Activated CD4-positive, alpha-beta T cell treated with anti-CD3 and anti-CD28 coated beads, Interleukin-2, amount 50 U/mL, for 24 hours (primary cell): ENCODE data around the gene CD99.

ENCODE experiments used
- DNase-seq, 2 donors: peaks; one replicate each; pipeline ENCODE4 v3.0.0-alpha.2; 2020; ENCODE audit warnings: low read depth in 1 of 2, low spot score in 1 of 2

Gene CD99, protein sequence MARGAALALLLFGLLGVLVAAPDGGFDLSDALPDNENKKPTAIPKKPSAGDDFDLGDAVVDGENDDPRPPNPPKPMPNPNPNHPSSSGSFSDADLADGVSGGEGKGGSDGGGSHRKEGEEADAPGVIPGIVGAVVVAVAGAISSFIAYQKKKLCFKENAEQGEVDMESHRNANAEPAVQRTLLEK

DNA sequence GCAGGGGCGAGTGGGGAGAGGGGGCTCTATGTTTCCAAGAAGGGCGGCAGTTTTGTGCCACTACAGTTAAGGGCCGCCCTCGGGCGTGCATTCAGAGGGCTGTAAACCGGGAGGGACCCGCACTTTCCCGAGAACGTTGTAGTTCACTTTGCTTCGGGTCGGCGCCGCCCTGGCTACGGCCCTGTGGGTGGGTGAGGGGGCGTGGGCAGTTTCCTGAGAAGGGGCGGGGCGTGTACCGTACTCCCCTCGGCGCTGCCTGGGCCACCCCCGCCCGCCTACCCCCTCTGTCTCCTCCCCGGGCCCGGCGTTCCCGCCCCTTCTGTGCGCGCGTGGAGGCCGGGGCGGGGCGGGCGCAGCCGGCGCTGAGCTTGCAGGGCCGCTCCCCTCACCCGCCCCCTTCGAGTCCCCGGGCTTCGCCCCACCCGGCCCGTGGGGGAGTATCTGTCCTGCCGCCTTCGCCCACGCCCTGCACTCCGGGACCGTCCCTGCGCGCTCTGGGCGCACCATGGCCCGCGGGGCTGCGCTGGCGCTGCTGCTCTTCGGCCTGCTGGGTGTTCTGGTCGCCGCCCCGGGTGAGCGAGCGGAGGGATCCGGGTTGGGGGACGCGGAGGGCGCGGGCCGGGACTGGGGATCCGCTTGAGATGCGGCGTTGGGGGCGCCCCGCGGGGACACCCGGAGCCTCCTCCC is at the start of gene CD99:
Gene CD99 (plus strand): TSS at position 440 of the 687 bp plus-strand sequence. CDS start 66 bp downstream, at position 506.
- DNase-seq = peak; percentile 74 to 76

DNA sequence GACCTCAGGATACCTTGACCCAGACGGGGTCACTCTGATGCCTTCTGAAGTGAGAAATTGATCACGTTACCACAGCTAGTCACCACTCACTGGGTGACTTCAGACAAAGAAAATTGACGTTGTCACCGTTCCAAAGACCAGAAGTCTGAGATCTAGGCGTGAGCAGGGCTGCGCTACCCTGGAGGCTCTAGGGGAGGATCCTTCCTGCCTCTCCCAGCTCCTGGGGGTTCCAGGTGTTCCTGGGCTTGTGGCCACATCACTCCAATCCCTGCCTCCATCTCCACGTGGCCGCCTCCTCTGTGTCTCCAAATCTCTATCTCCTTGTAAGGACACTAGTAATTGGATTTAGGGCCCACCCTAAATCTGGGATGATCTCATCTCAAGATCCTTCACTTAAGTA is 48.9 kb upstream of the CD99 start:
- no peak for DNase-seq

DNA sequence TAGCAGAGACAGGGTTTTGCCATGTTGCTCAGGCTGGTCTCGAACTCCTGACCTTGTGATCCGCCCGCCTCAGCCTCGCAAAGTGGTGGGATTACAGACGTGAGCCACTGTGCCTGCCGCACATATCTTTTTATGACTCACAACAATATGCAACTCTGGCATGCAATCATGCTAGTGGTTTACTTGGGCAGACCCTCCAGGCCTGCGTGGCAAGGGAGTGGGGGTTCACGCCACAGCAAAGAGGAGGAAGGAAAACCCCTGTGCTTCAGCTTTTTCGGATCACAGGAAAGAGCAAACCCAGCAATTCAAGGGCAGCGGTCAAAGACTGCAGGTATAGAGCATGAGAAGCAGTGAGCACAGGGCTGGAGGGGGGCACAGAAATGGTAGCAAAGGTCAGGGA is 48.3 kb upstream of the CD99 start:
- DNase-seq = no peak

DNA sequence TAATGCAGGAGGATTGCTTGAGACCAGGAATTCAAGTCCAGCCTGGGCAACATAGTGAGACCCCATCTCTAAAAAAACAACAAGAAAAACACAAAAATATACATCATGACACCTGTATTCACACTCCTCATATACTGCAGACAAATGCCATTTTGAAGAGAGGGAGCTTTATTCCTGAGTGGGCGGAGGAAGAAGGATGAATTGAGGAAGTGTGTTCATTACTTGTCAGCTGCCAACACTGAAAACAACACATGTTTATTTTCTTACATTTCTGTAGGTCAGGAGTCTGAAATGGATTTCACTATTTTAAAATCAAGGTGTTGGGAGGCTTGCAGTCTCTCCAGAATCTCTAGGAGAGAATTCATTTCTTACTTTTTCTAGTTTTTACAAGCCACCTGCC is 47.2 kb upstream of the CD99 start:
- no peak for DNase-seq

DNA sequence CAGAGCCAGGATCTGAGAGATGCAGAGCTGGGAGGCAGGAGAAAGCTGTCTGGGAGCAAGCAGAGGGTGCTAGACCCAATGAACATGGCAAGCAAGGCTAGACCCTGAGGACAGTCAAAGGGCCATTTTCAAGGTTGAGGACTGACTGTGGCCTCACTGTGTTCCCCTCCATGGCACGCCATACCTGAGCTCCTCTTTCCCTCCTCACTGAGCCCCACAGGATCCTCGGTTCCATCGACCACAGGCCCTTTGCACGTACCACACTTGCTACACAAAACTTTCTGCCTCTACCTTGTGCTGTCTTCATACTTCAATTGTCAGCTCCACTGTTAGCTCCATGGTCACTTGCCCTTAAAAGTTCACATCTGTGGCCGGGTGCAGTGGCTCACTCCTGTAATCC is 45.5 kb upstream of the CD99 start:
- DNase-seq = no peak

DNA sequence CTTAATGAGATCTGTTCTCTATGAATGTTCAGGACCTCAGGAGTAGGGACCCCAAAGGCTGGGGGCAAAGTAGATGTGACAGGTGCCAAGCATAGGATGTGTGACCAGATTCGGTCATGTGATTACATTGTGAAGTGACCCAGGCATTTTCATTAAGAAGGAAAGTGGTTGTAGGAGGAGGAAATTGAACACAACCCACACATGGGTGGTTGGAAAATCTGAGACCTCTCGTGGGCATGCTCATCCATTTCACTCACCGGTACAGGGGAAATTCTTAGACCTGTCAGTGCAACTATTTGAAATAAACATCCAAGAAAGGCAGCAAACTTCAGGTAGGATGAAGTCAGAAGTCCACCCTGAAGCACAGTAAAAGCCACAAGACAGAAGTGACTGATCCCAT is 43.5 kb upstream of the CD99 start:
- no peak for DNase-seq

DNA sequence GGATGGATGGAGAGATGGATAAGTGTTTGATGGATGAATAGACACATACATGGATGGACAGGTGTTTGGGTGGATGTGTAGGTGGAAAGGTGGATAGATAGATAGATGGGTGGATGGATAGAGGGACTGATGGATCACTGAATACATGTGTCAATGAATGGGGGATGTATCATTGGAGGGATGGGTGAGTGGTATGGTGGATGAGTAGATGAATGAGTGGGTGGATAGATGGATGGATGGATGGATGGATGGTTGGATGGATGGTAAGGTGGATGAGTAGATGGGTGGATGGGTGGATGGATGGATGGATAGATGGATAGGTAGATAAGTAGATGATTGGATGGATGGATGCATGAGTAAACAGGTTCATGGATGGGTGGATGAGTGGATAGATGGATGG is 41.1 kb upstream of the CD99 start:
- DNase-seq = no peak

DNA sequence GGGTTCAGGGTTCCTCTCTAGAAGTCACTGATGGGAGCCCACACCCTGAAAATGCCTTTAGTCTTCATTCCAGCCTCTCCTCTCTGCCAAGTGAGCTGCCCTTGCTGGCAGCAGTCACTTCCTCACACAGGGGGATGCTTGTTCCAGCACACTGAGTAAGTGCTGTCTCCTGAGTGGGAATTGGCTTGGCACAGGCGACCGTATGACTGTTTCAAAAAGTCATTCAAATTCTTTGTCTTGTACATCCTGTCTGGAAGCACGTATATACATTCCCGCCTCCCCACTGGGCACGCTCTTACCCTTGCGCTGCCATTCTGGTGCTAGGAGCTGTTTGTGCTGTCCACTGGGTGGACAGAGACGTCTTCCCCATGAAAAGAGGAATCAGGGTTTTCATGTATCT is 40.2 kb upstream of the CD99 start:
- no peak for DNase-seq

DNA sequence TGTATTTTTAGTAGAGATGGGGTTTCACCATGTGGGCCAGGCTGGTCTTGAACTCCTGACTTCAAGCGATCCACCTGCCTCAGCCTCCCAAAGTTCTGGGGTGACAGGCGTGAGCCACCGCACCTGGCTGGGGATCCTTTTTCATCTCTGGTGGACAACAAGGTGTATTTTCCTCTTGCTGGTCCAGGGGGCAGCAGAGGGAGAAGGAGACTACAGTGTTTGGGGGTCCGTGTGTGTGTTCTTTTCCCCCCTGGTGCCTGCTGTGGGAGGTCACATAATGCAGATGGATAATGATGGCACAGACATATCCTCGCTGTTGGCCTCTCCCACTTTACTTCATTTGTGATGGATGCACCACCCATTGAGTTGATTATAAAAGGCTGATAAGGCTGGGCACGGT is 39.0 kb upstream of the CD99 start:
- DNase-seq = no peak

DNA sequence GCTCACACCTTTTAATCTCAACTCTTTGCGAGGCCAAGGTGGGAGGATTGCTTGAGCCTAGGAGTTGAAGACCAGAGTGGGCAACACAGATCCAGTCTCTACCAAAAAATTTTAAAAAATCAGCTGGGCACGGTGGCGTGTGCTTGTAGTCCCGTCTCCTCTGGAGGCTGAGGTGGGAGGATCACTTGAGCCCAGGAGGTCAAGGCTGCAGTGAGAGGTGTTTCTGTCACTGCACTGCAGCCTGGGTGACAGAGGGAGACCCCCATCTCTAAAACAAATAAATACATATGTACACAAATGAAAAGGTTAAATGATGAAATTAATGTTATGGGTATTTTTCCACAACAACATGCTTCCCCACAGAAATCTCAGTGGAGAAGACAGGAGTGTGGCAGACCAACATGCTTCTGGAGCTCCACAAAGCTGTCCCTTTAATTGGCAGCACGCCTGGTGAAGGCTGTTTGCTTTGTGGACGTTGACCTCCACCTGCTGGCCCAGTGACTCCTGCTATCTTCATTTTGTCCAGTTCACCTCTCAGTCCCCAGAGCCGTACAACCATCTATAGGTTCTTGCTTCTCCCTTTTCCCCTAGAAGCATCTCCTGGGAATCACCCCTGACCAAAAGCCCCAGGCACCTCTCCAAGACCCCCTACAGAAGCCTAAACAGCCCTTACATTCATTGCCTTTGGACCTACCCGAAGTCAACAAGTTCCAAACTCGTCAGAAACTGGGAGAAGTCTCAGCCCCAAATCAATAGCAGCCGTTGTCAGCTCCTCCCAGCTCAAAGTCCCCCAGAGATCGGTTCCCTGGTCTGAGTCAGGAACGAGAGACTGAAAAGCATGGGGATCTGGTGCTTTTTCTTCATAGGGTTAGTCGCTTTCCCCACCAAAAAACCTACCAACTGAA is 36.4 kb upstream of the CD99 start:
- DNase-seq = no peak

DNA sequence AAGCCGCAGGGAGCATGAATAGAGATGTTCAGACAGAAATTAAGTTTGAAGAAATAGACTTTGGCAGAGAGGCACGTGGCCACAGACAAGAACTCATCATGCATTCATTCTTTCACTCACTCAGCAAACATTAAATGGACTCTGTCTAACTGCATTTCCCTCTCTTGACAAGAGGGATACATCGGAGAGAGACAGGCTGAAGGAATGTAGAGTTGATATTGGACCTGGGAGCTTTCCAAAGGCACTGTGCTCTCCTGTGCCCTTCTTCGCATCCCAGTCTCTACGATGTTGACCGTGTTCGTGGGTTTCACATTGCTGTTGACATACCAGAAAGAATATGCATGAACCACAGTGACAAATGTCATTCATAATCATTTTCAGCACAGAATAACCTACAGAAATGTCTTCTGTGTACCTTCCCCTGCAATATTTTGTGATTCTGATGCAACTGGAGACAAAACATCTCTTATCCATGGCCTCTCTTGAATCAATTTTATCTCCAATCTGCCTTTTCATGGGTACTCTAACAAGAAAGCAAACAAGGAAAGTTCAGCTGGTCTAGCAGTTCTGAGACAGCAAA is 34.7 kb upstream of the CD99 start:
- no peak for DNase-seq

DNA sequence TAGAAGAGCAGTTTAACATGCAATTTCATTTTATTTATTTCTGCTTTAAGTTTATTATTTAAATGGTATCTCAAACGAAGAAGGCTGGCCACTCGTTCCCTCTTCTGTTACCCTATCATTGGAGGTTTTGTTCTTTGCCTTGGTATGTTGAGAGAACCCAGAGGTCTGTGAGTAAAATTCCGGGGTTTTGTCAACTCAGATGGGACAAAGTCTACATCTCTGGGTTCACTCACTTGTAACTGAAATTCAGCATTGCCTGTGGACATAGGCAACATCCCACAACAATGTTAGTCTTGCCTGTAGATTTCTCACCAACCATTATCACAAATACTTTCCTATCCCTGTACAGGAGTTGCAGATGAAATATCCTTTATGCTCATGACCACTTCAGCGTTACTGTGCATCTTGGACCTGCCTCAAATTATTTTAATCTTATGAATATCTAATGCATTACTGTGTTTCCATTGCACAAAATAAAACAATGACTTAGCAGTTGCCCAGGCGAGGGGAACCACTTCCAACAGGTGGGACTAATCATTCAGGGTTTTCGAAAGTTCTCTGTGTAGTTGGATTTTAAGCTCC is 33.5 kb upstream of the CD99 start:
- no peak for DNase-seq

DNA sequence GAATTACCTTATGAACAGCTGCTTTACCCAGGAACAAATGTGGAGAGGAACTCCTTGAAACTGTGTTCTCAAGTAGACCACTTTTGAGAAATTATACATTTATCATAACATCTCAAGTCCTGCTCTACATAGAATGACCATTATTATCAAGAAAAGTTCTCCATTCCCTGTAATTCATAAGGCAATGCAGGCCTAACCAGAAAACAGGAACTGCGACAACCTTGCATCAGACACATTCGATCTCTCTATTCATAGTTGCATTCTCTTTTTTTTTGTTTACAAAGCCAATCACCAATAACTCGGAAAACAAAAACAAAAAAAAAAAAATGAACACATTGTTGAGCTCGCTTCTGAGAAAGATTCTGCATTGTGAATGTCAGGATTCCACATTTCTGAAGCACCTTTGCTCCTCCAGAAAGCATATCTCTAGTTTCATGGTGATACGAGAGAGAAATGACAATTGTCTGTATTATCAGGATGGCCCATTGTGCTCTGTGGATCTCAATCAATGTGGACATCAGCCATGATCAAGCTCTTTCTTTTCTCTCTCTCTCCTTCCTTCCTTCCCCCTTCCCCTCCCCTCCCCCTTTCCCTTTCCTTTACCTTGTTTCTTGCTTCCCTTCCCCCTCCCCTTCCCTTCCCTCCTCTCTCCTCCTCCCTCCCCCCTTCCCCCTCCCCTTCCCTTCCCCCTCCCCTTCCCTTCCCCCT is 32.4 kb upstream of the CD99 start:
- DNase-seq = no peak

DNA sequence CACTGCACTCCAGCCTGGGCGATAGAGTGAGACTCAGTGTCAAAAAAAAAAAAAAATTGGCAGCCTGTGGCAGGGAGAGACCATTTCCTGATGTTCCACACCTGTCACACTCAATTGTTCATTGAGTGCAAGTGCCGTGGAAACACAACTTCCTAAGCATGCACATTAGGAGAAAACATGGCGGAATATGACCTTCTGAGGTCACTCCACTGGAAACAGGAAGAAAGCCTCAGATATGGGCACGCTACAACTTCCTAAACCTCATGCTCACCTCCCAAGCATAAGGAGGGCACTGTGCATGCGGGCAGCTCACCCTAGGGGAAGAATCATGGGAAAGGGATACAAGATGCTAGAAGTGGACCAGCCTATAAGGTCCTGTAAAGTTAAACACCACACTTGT is 28.5 kb upstream of the CD99 start:
- DNase-seq = no peak

DNA sequence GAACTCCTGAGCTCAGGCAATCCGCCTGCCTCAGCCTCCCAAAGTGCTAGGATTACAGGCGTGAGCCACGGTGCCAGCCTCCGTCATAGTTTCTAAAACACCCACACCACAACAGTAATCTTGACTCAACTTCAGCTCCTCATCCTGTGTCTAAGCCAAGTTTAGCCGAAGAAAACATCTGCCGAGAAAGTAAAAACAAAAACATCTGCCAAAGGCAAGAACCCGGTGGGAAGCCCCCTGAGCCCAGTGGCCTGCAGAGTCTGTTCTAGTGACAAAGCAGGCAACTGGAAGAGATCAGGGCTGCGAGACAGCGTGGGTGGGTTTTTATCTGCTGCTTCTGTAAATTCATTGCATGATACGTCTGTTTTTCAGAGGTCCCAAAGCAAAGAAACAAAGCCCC is 26.6 kb upstream of the CD99 start:
- no peak for DNase-seq

DNA sequence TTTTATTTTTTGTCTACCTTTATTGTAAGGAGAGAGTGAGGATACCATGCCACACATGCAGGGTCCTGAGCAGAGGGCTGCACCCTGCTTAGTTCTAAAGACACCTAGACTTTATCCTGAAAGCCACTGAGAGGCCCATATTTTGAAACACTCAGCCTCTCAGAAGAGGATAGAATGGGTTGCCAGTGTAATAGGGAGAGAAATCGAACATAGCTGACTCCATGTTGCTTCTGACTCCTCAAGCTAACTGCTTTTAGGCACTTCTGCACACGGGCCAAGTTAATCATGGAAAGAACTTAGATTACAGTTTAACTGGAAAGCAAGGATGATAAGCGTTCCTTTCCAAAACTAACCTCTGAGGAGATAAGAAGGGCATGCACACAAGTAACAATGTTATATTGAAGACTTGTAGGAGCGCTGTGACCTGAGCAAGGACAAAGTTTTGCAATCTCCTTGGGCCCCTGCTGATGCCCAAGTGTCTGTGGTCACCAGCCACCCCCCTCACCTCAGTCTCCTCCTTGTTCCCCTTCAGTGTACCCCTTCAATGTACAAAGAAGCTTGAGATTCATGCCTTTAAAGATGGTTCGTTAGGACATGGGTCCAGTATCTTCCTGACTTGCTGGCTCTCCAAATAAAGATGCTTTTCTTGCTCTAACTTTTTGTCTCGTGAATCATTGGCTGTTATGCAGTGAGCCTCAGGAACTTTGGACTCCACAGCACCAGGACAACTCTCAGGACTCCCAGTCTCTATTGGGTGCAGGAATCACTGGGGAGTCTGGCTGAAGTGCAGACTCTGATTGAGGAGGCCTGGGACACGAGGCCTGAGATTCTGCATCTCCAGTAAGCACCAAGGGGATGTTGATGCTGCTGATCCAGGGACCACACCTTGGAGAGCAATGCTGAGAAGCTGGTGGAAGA is 25.4 kb upstream of the CD99 start:
- DNase-seq = no peak

DNA sequence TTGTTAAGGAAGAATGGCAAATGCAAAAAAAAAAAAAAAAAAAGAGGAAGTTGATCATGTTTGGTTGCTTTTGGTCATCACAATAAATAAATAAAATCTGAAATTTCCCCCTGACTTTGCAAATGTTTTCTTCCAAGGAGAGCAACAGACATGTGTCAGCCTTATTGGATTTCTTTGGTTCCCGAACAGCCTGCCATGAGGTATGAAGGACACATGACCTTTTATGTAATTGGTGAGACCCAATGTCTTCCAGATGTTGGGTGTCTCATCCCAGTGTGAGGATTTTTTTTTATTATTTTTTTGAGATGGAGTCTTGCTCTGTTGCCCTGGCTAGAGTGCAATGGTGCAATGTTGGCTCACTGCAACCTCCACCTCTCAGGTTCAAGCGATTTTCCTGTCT is 24.6 kb upstream of the CD99 start:
- DNase-seq = no peak

DNA sequence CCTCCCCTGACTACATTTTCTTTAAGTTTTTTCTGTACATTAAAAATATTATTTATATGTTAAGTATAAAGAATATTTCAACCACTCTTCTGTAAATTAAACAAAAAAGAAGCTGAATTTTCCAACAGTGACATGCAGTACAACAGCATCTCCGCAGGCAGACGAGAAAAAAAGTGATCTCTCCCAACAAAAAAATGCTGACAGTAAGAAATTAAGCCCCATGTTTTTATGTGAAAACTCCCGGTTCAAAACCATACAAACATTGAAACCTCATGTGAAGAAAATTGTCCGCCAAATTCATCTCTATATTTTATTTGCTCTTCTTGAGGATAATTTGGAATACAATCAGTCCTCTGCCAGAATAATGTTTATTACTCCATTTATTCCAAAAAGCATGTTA is 20.1 kb upstream of the CD99 start:
- DNase-seq = no peak

DNA sequence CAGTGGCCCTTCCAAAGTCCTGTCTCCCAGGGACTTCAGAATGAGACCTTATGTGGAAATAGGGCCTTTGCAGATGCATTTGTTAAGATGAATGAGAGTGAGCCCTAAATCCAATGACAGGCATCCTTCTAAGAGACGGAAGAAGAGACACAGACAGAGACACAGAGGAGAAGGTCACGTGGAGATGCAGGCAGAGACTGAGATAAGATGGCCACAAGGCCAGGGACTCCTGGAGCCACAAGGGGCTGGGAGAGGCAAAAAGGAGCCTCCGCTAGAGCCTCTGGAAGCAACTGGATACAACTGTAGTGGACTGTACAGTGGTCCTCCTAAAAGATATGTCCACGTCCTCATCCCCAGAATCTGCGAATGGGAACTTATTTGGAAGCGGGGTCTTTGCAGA is 19.0 kb upstream of the CD99 start:
- no peak for DNase-seq

DNA sequence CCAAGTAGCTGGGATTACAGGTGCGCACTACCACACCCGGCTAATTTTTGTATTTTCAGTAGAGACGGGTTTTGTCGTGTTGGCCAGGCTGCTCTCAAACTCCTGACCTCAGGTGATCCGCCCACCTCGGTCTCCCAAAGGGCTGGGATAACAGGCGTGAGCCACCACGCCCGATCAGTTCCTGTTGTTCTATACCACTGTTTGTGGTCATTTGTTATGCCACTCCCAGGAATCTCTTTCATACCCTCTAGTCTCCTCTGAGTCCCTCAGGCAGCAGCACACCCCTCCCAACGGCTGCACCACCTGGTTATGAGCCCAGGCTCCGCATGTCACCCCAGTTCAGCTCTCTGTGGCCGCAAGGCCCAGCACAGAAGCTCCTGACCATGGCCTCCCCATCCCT is 17.5 kb upstream of the CD99 start:
- no peak for DNase-seq
